Measurements from ENCODE around the gene INO80E.

Gene INO80E

GRCh38 chr16:30028438-30029076, 32.5 kb downstream of the INO80E start:
- TF ChIP-seq, protein P1, sequence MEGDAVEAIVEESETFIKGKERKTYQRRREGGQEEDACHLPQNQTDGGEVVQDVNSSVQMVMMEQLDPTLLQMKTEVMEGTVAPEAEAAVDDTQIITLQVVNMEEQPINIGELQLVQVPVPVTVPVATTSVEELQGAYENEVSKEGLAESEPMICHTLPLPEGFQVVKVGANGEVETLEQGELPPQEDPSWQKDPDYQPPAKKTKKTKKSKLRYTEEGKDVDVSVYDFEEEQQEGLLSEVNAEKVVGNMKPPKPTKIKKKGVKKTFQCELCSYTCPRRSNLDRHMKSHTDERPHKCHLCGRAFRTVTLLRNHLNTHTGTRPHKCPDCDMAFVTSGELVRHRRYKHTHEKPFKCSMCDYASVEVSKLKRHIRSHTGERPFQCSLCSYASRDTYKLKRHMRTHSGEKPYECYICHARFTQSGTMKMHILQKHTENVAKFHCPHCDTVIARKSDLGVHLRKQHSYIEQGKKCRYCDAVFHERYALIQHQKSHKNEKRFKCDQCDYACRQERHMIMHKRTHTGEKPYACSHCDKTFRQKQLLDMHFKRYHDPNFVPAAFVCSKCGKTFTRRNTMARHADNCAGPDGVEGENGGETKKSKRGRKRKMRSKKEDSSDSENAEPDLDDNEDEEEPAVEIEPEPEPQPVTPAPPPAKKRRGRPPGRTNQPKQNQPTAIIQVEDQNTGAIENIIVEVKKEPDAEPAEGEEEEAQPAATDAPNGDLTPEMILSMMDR (IDR thresholded peaks at IDR 0.05): no peak
- DNase-seq: peak; percentile 92
- Mint-ChIP-seq H3K4me3 (no peak overlapping the region), H3K4me1 (peaks cover 44% of the 10 kb centered on the region), H3K9me3 (no peaks in the 10 kb centered on the region), H3K36me3 (ENCODE audit: low read depth) (no peaks in the 10 kb centered on the region), H3K27me3 (ENCODE audit: low read depth, poor library complexity) (peaks cover 66% of the 10 kb centered on the region), H3K27ac (no peak overlapping the region)

DNA sequence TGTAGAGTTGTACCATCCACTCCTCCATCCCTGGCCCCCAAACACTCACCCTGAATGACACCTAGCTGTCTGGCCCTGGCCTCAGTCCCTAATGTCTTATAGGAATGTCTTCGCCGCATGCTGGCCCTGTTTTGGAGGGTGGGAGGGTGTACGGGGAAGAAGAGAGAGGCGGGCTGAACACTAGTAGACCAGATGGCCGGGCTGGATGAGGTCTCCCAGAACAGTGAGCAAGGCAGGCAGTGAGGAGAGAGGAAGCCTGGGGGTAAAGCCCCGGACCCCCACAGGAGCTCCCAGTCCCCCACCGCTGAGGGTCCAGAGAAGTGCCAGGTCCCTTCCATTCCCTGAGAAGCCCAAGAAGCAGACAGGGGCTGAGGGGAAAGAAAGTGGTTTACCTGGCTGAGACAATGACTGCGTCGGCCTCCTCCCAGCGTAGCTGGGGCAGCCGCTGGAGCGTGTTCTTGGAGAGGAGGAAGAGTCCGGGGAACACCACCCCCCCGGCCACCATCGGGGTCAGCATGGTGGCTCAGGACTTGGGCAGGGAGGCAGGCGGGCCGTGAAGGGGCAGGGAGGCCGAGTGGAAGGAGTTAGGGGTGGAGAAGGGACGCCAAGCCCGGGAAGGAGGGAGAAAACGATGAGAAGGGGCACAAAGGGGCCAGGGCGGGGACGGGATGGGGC, 34.1 kb downstream of the INO80E start:
- TF ChIP-seq, protein P1 (IDR thresholded peaks at IDR 0.05): no peak
- no peak overlapping the region for H3K27ac Mint-ChIP-seq
- H3K36me3 Mint-ChIP-seq (ENCODE audit: low read depth): no peaks in the 10 kb centered on the region

DNA sequence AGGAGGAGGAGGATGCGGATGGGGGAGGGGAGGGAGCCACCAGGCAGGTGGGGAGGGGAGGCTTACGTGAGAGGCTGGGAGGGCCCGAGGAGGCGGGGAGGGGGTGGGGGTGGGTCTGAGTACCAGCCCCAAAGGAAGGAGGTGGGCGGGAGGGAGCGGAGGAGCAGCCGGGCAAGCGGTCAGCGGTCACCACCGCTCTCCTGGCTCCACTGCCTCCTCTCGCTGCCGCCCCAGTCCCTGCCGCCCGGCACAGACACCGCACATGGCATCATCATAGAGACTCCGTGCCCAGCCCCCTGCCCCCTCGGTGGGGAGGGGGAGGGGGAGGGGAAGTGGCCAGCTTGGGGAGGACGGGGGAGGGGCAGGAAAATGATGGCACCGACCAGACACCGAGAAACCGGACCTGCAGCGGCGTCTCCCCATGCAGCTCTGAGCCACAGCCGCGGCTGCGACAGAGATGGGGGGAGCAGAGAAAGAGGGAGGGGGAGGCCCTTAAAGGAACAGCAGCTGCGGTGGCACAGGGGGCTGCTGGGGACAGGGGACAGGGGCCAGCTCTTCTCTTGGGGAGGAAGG, 34.9 kb downstream of the INO80E start, which contains the start of gene TLCD3B:
TSS of gene TLCD3B (minus strand) at position 431 of the 573 bp plus-strand sequence. CDS start 744 bp downstream, outside the sequence.
- DNase-seq: peak; percentile 51
- Mint-ChIP-seq H3K9me3 (no peaks in the 10 kb centered on the region), H3K27ac (no peak within 1 kb of the TSS)

More for the DNA sequence above, 34.1 kb downstream of the INO80E start:
- DNase-seq: no peak
- Mint-ChIP-seq H3K4me1 (peaks cover 41% of the 10 kb centered on the region), H3K4me3 (peak overlapping the region; percentile 70), H3K9me3 (no peaks in the 10 kb centered on the region), H3K27me3 (ENCODE audit: low read depth, poor library complexity) (peaks cover 77% of the 10 kb centered on the region)

DNA sequence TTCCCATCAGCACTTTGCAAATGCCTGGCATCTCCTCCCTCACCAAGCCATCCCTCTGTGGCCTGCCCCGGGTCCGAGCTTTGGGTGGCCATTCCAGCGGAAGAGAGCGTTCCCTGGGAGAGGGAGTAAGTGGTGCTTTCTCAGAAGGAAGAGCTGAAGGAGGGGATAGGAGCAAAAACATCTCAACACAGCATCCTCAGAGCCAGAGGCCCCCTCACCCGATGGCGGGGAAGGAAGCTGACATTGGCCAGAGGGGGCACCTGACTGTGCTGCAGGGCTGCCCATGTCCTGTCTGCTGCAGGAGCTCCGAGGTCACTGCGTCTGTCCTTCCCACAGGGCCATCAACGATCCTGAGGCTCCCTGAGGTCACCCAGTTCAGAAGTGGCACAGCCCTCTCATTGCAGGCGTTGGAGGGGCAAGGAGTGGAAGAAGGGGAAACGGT, 35.5 kb downstream of the INO80E start:
- Mint-ChIP-seq H3K4me1 (peaks cover 45% of the 10 kb centered on the region), H3K4me3 (peak overlapping the region; percentile 61), H3K27me3 (ENCODE audit: low read depth, poor library complexity) (peaks cover 84% of the 10 kb centered on the region), H3K36me3 (ENCODE audit: low read depth) (no peaks in the 10 kb centered on the region), H3K27ac (no peak overlapping the region), H3K9me3 (peaks cover 2% of the 10 kb centered on the region)
- TF ChIP-seq, protein P1 (IDR thresholded peaks at IDR 0.05): no peak
- no peak for DNase-seq

More for the DNA sequence above, 34.9 kb downstream of the INO80E start, which contains the start of gene TLCD3B:
- peak within 1 kb of the TSS; percentile 80 for H3K4me3 Mint-ChIP-seq
- peaks cover 46% of the 10 kb centered on the region for H3K4me1 Mint-ChIP-seq
- peaks cover 79% of the 10 kb centered on the region for H3K27me3 Mint-ChIP-seq (ENCODE audit: low read depth, poor library complexity)
- TF ChIP-seq, protein P1 (IDR thresholded peaks at IDR 0.05): no peak
- H3K36me3 Mint-ChIP-seq (ENCODE audit: low read depth): no peaks in the 10 kb centered on the region

GRCh38 chr16:30032083-30032819, 36.2 kb downstream of the INO80E start:
- peaks cover 87% of the 10 kb centered on the region for H3K27me3 Mint-ChIP-seq (ENCODE audit: low read depth, poor library complexity)
- peak; percentile 78 for DNase-seq
- H3K4me1 Mint-ChIP-seq: peaks cover 38% of the 10 kb centered on the region
- H3K36me3 Mint-ChIP-seq (ENCODE audit: low read depth): no peaks in the 10 kb centered on the region
- TF ChIP-seq, protein P1 (IDR thresholded peaks at IDR 0.05): peak; percentile 78
- H3K27ac Mint-ChIP-seq: no peak overlapping the region
- H3K9me3 Mint-ChIP-seq: peaks cover 3% of the 10 kb centered on the region
- H3K4me3 Mint-ChIP-seq: peak overlapping the region; percentile 80
